NCI-H2196 treated with DMSO at 0.1 percent for 48 hours (cell line): ENCODE measurements around the gene PCDHGA12.
"Not testable (repeated sequence)": the region's sequence is repeated elsewhere in the genome, so short reads cannot be mapped to it uniquely, and the experiment has no call there.

Source experiments
- DNase-seq: peaks from one replicate; lab custom pipeline; 2025; ENCODE audit not compliant: unreplicated experiment; lab: John Stamatoyannopoulos, UW

Gene PCDHGA12

DNA sequence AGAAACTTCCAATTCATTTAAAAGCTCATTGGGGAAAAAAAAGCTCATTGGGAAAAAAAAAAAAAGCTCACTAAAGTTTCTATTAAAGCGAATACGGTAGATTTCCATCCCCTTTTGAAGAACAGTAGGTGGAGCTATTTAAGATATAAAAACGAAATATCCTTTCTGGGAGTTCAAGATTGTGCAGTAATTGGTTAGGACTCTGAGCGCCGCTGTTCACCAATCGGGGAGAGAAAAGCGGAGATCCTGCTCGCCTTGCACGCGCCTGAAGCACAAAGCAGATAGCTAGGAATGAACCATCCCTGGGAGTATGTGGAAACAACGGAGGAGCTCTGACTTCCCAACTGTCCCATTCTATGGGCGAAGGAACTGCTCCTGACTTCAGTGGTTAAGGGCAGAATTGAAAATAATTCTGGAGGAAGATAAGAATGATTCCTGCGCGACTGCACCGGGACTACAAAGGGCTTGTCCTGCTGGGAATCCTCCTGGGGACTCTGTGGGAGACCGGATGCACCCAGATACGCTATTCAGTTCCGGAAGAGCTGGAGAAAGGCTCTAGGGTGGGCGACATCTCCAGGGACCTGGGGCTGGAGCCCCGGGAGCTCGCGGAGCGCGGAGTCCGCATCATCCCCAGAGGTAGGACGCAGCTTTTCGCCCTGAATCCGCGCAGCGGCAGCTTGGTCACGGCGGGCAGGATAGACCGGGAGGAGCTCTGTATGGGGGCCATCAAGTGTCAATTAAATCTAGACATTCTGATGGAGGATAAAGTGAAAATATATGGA, at the start of gene PCDHGA12:
Gene PCDHGA12, plus strand, starts transcription at position 176 of the 782 bp plus-strand sequence. Its CDS starts 253 bp downstream, at position 429.
- DNase-seq = no peak

- no peak for DNase-seq
Measured at GRCh38 chr5:141382469-141383294, 47.6 kb upstream of the PCDHGA12 start, which contains the start of gene PCDHGA7. PCDHGA7 (plus strand) TSS chr5:141382742; CDS start chr5:141382900, 158 bp downstream.

GRCh38 chr5:141383345-141383744, 47.0 kb upstream of the PCDHGA12 start:
- no peak for DNase-seq

GRCh38 chr5:141384471-141385267, 45.6 kb upstream of the PCDHGA12 start:
- no peak for DNase-seq

- not testable (repeated sequence) for DNase-seq
Measured at GRCh38 chr5:141387557-141388311, 42.6 kb upstream of the PCDHGA12 start, which contains the start of gene PCDHGB4. PCDHGB4 (plus strand) TSS chr5:141387698; CDS start chr5:141387885, 187 bp downstream.

DNA sequence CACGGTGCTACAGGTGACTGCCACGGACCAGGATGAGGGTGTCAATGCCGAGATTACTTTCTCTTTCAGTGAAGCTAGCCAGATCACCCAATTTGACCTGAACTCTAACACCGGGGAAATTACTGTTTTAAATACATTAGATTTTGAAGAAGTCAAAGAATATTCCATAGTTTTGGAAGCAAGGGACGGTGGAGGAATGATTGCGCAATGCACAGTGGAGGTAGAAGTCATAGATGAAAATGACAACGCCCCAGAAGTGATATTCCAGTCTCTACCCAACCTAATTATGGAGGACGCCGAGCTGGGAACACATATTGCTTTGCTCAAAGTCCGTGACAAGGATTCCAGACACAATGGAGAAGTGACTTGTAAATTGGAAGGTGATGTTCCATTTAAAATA, 41.6 kb upstream of the PCDHGA12 start:
- no peak for DNase-seq

- DNase-seq = no peak
Measured at GRCh38 chr5:141389153-141390042, 40.9 kb upstream of the PCDHGA12 start.

- no peak for DNase-seq
Measured at GRCh38 chr5:141392429-141393198, 37.7 kb upstream of the PCDHGA12 start, which contains the start of gene PCDHGA8. PCDHGA8 (plus strand) TSS chr5:141392633; CDS start chr5:141392814, 181 bp downstream.

DNA sequence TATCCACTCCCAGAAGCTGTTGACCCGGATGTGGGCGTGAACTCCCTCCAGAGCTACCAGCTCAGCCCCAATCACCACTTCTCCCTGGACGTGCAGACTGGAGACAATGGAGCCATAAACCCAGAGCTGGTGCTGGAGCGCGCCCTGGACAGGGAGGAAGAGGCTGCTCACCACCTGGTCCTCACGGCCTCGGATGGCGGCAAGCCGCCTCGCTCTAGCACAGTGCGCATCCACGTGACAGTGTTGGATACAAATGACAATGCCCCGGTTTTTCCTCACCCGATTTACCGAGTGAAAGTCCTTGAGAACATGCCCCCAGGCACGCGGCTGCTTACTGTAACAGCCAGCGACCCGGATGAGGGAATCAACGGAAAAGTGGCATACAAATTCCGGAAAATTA, 37.0 kb upstream of the PCDHGA12 start:
- no peak for DNase-seq

- not testable (repeated sequence) for DNase-seq
Measured at GRCh38 chr5:141394401-141395187, 35.7 kb upstream of the PCDHGA12 start.

- DNase-seq = not testable (repeated sequence)
Measured at GRCh38 chr5:141397756-141398551, 32.4 kb upstream of the PCDHGA12 start, which contains the start of gene PCDHGB5. PCDHGB5 (plus strand) TSS chr5:141397947; CDS start chr5:141398128, 181 bp downstream.

DNA sequence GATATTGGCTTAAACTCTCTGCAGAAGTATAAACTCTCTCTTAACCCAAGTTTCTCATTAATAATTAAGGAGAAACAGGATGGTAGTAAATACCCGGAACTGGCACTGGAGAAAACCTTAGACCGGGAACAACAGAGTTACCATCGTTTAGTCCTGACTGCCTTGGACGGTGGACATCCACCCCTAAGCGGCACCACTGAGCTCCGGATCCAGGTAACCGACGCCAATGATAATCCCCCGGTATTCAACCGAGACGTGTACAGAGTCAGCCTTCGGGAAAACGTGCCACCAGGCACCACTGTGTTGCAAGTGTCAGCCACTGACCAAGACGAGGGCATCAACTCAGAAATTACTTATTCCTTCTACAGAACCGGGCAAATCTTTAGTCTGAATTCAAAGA, 31.7 kb upstream of the PCDHGA12 start:
- DNase-seq = no peak

DNA sequence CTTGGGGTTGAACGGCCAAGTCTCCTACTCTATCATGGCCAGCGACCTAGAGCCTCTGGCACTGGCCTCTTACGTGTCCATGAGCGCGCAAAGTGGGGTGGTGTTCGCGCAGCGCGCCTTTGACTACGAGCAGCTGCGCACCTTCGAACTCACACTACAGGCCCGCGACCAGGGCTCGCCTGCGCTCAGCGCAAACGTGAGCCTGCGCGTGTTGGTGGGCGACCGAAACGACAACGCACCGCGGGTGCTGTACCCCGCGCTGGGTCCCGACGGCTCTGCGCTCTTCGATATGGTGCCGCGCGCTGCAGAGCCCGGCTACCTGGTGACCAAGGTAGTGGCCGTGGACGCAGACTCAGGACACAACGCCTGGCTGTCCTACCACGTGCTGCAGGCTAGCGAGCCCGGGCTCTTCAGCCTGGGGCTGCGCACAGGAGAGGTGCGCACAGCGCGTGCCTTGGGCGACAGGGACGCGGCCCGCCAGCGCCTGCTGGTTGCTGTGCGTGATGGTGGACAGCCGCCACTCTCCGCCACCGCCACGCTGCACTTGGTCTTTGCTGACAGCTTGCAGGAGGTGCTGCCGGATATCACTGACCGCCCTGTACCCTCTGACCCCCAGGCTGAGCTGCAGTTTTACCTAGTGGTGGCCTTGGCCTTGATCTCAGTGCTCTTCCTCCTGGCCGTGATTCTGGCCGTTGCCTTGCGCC, 30.6 kb upstream of the PCDHGA12 start:
- no peak for DNase-seq

- DNase-seq = no peak
Measured at GRCh38 chr5:141402553-141403243, 27.6 kb upstream of the PCDHGA12 start, which contains the start of gene PCDHGA9. PCDHGA9 (plus strand) TSS chr5:141402778; CDS start chr5:141402953, 175 bp downstream.

- DNase-seq = no peak
Measured at GRCh38 chr5:141403387-141403786, 26.9 kb upstream of the PCDHGA12 start.
